ENCODE data around the gene COQ8B.

Gene COQ8B

DNA sequence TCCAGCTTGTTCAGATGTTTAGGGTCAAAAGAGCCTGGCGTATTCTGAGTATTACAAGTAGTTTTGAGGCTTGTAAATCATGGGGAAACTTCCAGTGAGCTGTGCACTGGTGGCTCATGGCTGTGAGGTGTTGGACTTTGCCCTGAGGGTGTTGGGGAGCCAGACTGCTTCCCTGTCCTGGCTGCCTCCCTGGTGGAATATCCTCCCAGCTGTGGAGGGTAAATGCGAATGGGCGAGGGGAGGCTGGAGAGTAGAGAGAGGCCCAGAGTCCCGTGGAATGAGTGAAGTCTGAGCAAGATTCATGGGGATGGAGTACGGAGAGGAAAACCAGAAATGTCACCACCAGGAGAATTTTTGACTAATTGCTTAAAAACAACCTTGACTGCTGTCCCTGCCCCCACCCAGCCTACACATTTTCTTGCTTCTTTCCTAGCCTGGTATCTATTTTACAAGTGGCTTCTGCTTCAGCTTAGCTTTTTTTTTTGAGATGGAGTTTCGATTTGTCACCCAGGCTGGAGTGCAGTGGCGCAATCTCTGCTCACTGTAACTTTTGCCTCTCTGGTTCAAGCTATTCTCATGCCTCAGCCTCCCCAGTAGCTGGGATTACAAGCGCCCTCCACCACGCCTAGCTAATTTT, 38.0 kb upstream of the COQ8B start:
- H3K9me3 ChIP-seq (ENCODE audit: low read length) = no peaks in the 10 kb centered on the region
- H4K20me1 ChIP-seq (ENCODE audit: insufficient read depth, low read length) = no peaks in the 10 kb centered on the region
- H3K4me3 ChIP-seq (ENCODE audit: low read depth, low read length, poor library complexity, severe bottlenecking) = peak overlapping the region; percentile 89
- peak overlapping the region; percentile 73 for H3K4me2 ChIP-seq (ENCODE audit: low read length)
- H3K4me1 ChIP-seq (ENCODE audit: insufficient read depth, low read length, severe bottlenecking) = peaks cover 49% of the 10 kb centered on the region
- H2AFZ ChIP-seq (ENCODE audit: low read length) = no peak overlapping the region
- no peaks in the 10 kb centered on the region for H3F3A ChIP-seq (ENCODE audit: insufficient read depth, low read length)
- H3K27me3 ChIP-seq (ENCODE audit: insufficient read depth, low read length) = no peaks in the 10 kb centered on the region
- H3K36me3 ChIP-seq (ENCODE audit: insufficient read depth, low read length) = peaks cover 76% of the 10 kb centered on the region
- H3K9me2 ChIP-seq (ENCODE audit: low read depth, low read length) = no peaks in the 10 kb centered on the region
- H3K27ac ChIP-seq (ENCODE audit: low read depth, low read length, poor library complexity, severe bottlenecking) = peak overlapping the region; percentile 62
- H3K79me2 ChIP-seq (ENCODE audit: insufficient read depth, low read length) = peaks cover 63% of the 10 kb centered on the region
- peak overlapping the region; percentile 66 for H3K9ac ChIP-seq (ENCODE audit: low read length)
- TF ChIP-seq, protein P1, sequence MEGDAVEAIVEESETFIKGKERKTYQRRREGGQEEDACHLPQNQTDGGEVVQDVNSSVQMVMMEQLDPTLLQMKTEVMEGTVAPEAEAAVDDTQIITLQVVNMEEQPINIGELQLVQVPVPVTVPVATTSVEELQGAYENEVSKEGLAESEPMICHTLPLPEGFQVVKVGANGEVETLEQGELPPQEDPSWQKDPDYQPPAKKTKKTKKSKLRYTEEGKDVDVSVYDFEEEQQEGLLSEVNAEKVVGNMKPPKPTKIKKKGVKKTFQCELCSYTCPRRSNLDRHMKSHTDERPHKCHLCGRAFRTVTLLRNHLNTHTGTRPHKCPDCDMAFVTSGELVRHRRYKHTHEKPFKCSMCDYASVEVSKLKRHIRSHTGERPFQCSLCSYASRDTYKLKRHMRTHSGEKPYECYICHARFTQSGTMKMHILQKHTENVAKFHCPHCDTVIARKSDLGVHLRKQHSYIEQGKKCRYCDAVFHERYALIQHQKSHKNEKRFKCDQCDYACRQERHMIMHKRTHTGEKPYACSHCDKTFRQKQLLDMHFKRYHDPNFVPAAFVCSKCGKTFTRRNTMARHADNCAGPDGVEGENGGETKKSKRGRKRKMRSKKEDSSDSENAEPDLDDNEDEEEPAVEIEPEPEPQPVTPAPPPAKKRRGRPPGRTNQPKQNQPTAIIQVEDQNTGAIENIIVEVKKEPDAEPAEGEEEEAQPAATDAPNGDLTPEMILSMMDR (IDR thresholded peaks at IDR 0.05; ENCODE audit: low read length) = no peak
- no peak for TF ChIP-seq EZH2 (IDR thresholded peaks at IDR 0.05; ENCODE audit: borderline replicate concordance, low read length)

DNA sequence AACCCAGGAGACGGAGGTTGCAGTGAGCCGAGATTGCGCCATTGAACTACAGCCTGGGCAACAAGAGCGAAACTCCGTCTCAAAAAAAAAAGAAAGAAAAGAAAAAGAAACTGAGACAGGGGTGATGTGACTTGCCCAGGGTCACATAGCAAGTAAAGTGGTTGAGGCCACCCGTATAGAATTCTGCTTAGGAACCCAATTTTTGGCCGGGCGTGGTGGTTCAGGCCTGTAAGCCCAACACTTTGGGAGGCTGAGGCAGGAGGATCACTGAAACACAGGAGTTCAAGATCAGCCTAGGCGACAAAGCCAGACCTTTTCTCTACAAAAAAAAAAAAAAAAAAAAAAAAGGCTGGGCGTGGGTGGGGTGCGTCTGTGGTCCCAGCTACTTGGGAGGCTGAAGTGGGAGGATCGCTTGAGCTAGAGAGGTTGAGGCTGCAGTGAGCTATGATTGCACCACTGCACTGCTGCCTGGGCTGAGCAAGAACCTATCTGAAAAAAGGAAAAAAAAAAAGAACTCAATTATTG, 35.6 kb upstream of the COQ8B start:
- H4K20me1 ChIP-seq (ENCODE audit: insufficient read depth, low read length) = no peaks in the 10 kb centered on the region
- peaks cover 71% of the 10 kb centered on the region for H3K4me1 ChIP-seq (ENCODE audit: insufficient read depth, low read length, severe bottlenecking)
- H3K36me3 ChIP-seq (ENCODE audit: insufficient read depth, low read length) = peaks cover 55% of the 10 kb centered on the region
- H3K4me2 ChIP-seq (ENCODE audit: low read length) = peak overlapping the region; percentile 70
- H3K9me3 ChIP-seq (ENCODE audit: low read length) = no peaks in the 10 kb centered on the region
- peak overlapping the region; percentile 89 for H3K4me3 ChIP-seq (ENCODE audit: low read depth, low read length, poor library complexity, severe bottlenecking)
- no peaks in the 10 kb centered on the region for H3K27me3 ChIP-seq (ENCODE audit: insufficient read depth, low read length)
- H3K27ac ChIP-seq (ENCODE audit: low read depth, low read length, poor library complexity, severe bottlenecking) = peak overlapping the region; percentile 84
- peaks cover 62% of the 10 kb centered on the region for H3K79me2 ChIP-seq (ENCODE audit: insufficient read depth, low read length)
- peak overlapping the region; percentile 98 for H3K9ac ChIP-seq (ENCODE audit: low read length)
- no peaks in the 10 kb centered on the region for H3K9me2 ChIP-seq (ENCODE audit: low read depth, low read length)
- H2AFZ ChIP-seq (ENCODE audit: low read length) = no peak overlapping the region
- no peaks in the 10 kb centered on the region for H3F3A ChIP-seq (ENCODE audit: insufficient read depth, low read length)
- TF ChIP-seq, protein P1 (IDR thresholded peaks at IDR 0.05; ENCODE audit: low read length) = no peak
- TF ChIP-seq EZH2 (IDR thresholded peaks at IDR 0.05; ENCODE audit: borderline replicate concordance, low read length) = no peak

DNA sequence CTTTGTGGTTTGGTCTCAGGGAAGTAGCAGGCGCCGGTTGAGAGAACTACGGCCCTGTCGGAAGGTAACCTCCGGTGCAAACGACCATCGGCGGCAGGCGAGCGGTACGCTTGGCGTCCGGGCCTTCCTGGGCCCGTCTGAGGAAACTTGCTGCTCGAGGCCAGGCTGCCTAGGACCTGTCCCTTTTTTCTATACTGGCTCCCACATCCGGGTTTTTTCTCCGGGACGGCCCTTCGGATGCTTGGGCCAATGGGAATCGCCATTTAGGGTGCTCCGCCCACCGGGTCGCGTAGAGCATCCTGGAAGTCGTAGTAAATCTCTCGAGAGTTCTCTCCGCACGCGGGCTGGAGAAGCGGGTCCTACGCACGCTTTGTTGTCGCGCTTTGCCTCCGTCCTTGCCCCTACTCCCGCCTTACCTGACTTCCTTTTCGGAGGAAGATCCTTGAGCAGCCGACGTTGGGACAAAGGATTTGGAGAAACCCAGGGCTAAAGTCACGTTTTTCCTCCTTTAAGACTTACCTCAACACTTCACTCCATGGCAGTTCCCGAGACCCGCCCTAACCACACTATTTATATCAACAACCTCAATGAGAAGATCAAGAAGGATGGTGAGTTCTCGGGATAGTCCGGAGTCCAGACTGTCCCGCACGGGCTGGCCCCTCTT, 34.3 kb upstream of the COQ8B start, which contains the start of gene SNRPA:
Gene SNRPA (plus strand): TSS at position 330 of the 664 bp plus-strand sequence. CDS start 206 bp downstream, at position 536.
- Histone ChIP-seq H3K79me2 (ENCODE audit: insufficient read depth, low read length) (peaks cover 49% of the 10 kb centered on the region), H3K27ac (ENCODE audit: low read depth, low read length, poor library complexity, severe bottlenecking) (peak within 1 kb of the TSS; percentile 84), H3K4me1 (ENCODE audit: insufficient read depth, low read length, severe bottlenecking) (peaks cover 61% of the 10 kb centered on the region)

More for the DNA sequence above, 34.3 kb upstream of the COQ8B start, which contains the start of gene SNRPA:
- H3K4me3 ChIP-seq (ENCODE audit: low read depth, low read length, poor library complexity, severe bottlenecking) = peak within 1 kb of the TSS; percentile 89
- no peaks in the 10 kb centered on the region for H3F3A ChIP-seq (ENCODE audit: insufficient read depth, low read length)
- no peak within 1 kb of the TSS for H2AFZ ChIP-seq (ENCODE audit: low read length)
- TF ChIP-seq, protein P1 (IDR thresholded peaks at IDR 0.05; ENCODE audit: low read length) = no peak
- TF ChIP-seq EZH2 (IDR thresholded peaks at IDR 0.05; ENCODE audit: borderline replicate concordance, low read length) = no peak
- H4K20me1 ChIP-seq (ENCODE audit: insufficient read depth, low read length) = no peaks in the 10 kb centered on the region
- peaks cover 42% of the 10 kb centered on the region for H3K36me3 ChIP-seq (ENCODE audit: insufficient read depth, low read length)
- H3K9me3 ChIP-seq (ENCODE audit: low read length) = no peaks in the 10 kb centered on the region
- no peaks in the 10 kb centered on the region for H3K9me2 ChIP-seq (ENCODE audit: low read depth, low read length)
- peak within 1 kb of the TSS; percentile 75 for H3K4me2 ChIP-seq (ENCODE audit: low read length)
- no peaks in the 10 kb centered on the region for H3K27me3 ChIP-seq (ENCODE audit: insufficient read depth, low read length)
- peak within 1 kb of the TSS; percentile 98 for H3K9ac ChIP-seq (ENCODE audit: low read length)

Measured in OCI-LY1 (cell line).